ENCODE data around the gene CEP350.

CEP350 gene

GRCh38 chr1:179966551-179966950 lies 11.9 kb downstream of the CEP350 start:
- H3K9ac ChIP-seq (ENCODE audit: low read depth, low read length), result no peak overlapping the region
- H3K36me3 ChIP-seq (ENCODE audit: insufficient read depth, low read length), result no peaks in the 10 kb centered on the region
- H3K9me3 ChIP-seq (ENCODE audit: control insufficient read depth, insufficient read depth, low read length), result no peaks in the 10 kb centered on the region
- peaks cover 6% of the 10 kb centered on the region; the same call in 1 of the 2 replicates for H3K4me1 ChIP-seq (ENCODE audit: insufficient read depth, low read length)

- H3K9me3 ChIP-seq (ENCODE audit: control insufficient read depth, insufficient read depth, low read length), result no peaks in the 10 kb centered on the region
- H3K4me1 ChIP-seq (ENCODE audit: insufficient read depth, low read length), result peaks cover 6% of the 10 kb centered on the region; the same call in 1 of the 2 replicates
- no peak overlapping the region for H3K9ac ChIP-seq (ENCODE audit: low read depth, low read length)
- no peaks in the 10 kb centered on the region for H3K36me3 ChIP-seq (ENCODE audit: insufficient read depth, low read length)
These were observed 13.8 kb downstream of the CEP350 start for GRCh38 chr1:179968284-179968993.

- Histone ChIP-seq H3K9ac (ENCODE audit: low read depth, low read length) (no peak overlapping the region), H3K4me1 (ENCODE audit: insufficient read depth, low read length) (peaks cover 6% of the 10 kb centered on the region; the same call in 1 of the 2 replicates), H3K9me3 (ENCODE audit: control insufficient read depth, insufficient read depth, low read length) (no peaks in the 10 kb centered on the region), H3K36me3 (ENCODE audit: insufficient read depth, low read length) (no peaks in the 10 kb centered on the region)
These were observed 14.6 kb downstream of the CEP350 start for GRCh38 chr1:179968994-179969919.

GRCh38 chr1:179969962-179970361 lies 15.4 kb downstream of the CEP350 start:
- Histone ChIP-seq H3K9ac (ENCODE audit: low read depth, low read length) (no peak overlapping the region), H3K9me3 (ENCODE audit: control insufficient read depth, insufficient read depth, low read length) (no peaks in the 10 kb centered on the region), H3K36me3 (ENCODE audit: insufficient read depth, low read length) (no peaks in the 10 kb centered on the region), H3K4me1 (ENCODE audit: insufficient read depth, low read length) (peaks cover 5% of the 10 kb centered on the region; the same call in 1 of the 2 replicates)

- Histone ChIP-seq H3K36me3 (ENCODE audit: insufficient read depth, low read length) (no peaks in the 10 kb centered on the region), H3K9ac (ENCODE audit: low read depth, low read length) (no peak overlapping the region), H3K9me3 (ENCODE audit: control insufficient read depth, insufficient read depth, low read length) (no peaks in the 10 kb centered on the region), H3K4me1 (ENCODE audit: insufficient read depth, low read length) (no peaks in the 10 kb centered on the region; the same call in 1 of the 2 replicates)
These were observed 17.2 kb downstream of the CEP350 start for GRCh38 chr1:179971563-179972496.

GRCh38 chr1:179973198-179974110 lies 18.8 kb downstream of the CEP350 start:
- Histone ChIP-seq H3K4me1 (ENCODE audit: insufficient read depth, low read length) (no peaks in the 10 kb centered on the region; the same call in 1 of the 2 replicates), H3K9me3 (ENCODE audit: control insufficient read depth, insufficient read depth, low read length) (no peaks in the 10 kb centered on the region), H3K9ac (ENCODE audit: low read depth, low read length) (no peak overlapping the region), H3K36me3 (ENCODE audit: insufficient read depth, low read length) (no peaks in the 10 kb centered on the region)

- Histone ChIP-seq H3K9ac (ENCODE audit: low read depth, low read length) (no peak overlapping the region), H3K9me3 (ENCODE audit: control insufficient read depth, insufficient read depth, low read length) (no peaks in the 10 kb centered on the region), H3K36me3 (ENCODE audit: insufficient read depth, low read length) (no peaks in the 10 kb centered on the region), H3K4me1 (ENCODE audit: insufficient read depth, low read length) (no peaks in the 10 kb centered on the region; the same call in 1 of the 2 replicates)
These were observed 22.5 kb downstream of the CEP350 start for GRCh38 chr1:179976970-179977651.

- H3K9me3 ChIP-seq (ENCODE audit: control insufficient read depth, insufficient read depth, low read length), result no peaks in the 10 kb centered on the region
These were observed 23.8 kb downstream of the CEP350 start for GRCh38 chr1:179978199-179979079.

GRCh38 chr1:179984101-179984500 lies 29.5 kb downstream of the CEP350 start:
- H3K9me3 ChIP-seq (ENCODE audit: control insufficient read depth, insufficient read depth, low read length), result no peaks in the 10 kb centered on the region
- no peaks in the 10 kb centered on the region for H3K4me1 ChIP-seq (ENCODE audit: insufficient read depth, low read length)
- no peak overlapping the region for H3K9ac ChIP-seq (ENCODE audit: low read depth, low read length)
- H3K36me3 ChIP-seq (ENCODE audit: insufficient read depth, low read length), result no peaks in the 10 kb centered on the region

More at GRCh38 chr1:179978199-179979079, 23.8 kb downstream of the CEP350 start:
- no peaks in the 10 kb centered on the region; the same call in 1 of the 2 replicates for H3K4me1 ChIP-seq (ENCODE audit: insufficient read depth, low read length)
- H3K36me3 ChIP-seq (ENCODE audit: insufficient read depth, low read length), result no peaks in the 10 kb centered on the region
- no peak overlapping the region for H3K9ac ChIP-seq (ENCODE audit: low read depth, low read length)

GRCh38 chr1:179984942-179985341 lies 30.3 kb downstream of the CEP350 start:
- H3K36me3 ChIP-seq (ENCODE audit: insufficient read depth, low read length), result no peaks in the 10 kb centered on the region
- no peak overlapping the region for H3K9ac ChIP-seq (ENCODE audit: low read depth, low read length)
- no peaks in the 10 kb centered on the region for H3K4me1 ChIP-seq (ENCODE audit: insufficient read depth, low read length)
- H3K9me3 ChIP-seq (ENCODE audit: control insufficient read depth, insufficient read depth, low read length), result no peaks in the 10 kb centered on the region

GRCh38 chr1:179990847-179991246 lies 36.2 kb downstream of the CEP350 start:
- no peaks in the 10 kb centered on the region for H3K4me1 ChIP-seq (ENCODE audit: insufficient read depth, low read length)
- H3K9me3 ChIP-seq (ENCODE audit: control insufficient read depth, insufficient read depth, low read length), result no peaks in the 10 kb centered on the region
- no peaks in the 10 kb centered on the region for H3K36me3 ChIP-seq (ENCODE audit: insufficient read depth, low read length)
- no peak overlapping the region for H3K9ac ChIP-seq (ENCODE audit: low read depth, low read length)

GRCh38 chr1:179995576-179995975 lies 41.0 kb downstream of the CEP350 start:
- H3K9me3 ChIP-seq (ENCODE audit: control insufficient read depth, insufficient read depth, low read length), result no peaks in the 10 kb centered on the region
- H3K9ac ChIP-seq (ENCODE audit: low read depth, low read length), result no peak overlapping the region
- no peaks in the 10 kb centered on the region for H3K4me1 ChIP-seq (ENCODE audit: insufficient read depth, low read length)
- H3K36me3 ChIP-seq (ENCODE audit: insufficient read depth, low read length), result peaks cover 8% of the 10 kb centered on the region; the same call in 1 of the 2 replicates
